WTC11 (cell line): ENCODE results near the gene SLC7A14. TPM values are rescaled to one million over a fixed set of nuclear protein-coding genes. Genes with fewer than 3 reads are reported as not detected.

ENCODE experiments used
- ATAC-seq: fragments of 200-7000 bp; cut with Tn5 transposase; 2 replicates; pipeline ENCODE4 v1.10.0; 2021; ENCODE audit warnings: mild to moderate bottlenecking, moderate library complexity
- CTCF ChIA-PET: fragments of 300-600 bp; sonication (Branson Sonifier 250); formaldehyde crosslinking; loops from one replicate; lab custom pipeline; 2021; ENCODE audit warnings: antibody characterized with exemption; lab: Charles Lee
- POLR2A ChIA-PET: fragments of 350-600 bp; sonication (Branson Sonifier 250); formaldehyde crosslinking; loops from one replicate; lab custom pipeline; 2021; ENCODE audit warnings: antibody characterized with exemption; lab: Charles Lee
- DNase-seq: peaks from one replicate; pipeline ENCODE4 v3.0.0; 2021; ENCODE audit warnings: low spot score
- H3K27ac Mint-ChIP-seq: 2 replicates; pipeline ENCODE4 v1.8.0; 2021; ENCODE audit warnings: mixed read lengths
- H3K27me3 Mint-ChIP-seq: 2 replicates; pipeline ENCODE4 v1.8.0; 2021; ENCODE audit warnings: low read depth, mild to moderate bottlenecking, moderate library complexity, mixed read lengths
- H3K36me3 Mint-ChIP-seq: 2 replicates; pipeline ENCODE4 v1.8.0; 2021; ENCODE audit warnings: mixed read lengths
- H3K4me1 Mint-ChIP-seq: 2 replicates; pipeline ENCODE4 v1.8.0; 2022; ENCODE audit warnings: mixed read lengths
- H3K4me3 Mint-ChIP-seq: 2 replicates; pipeline ENCODE4 v1.8.0; 2021; ENCODE audit warnings: mild to moderate bottlenecking, moderate library complexity, mixed read lengths
- H3K9me3 Mint-ChIP-seq: 2 replicates; pipeline ENCODE4 v1.8.0; 2021; ENCODE audit warnings: mixed read lengths
- FOXK1 ChIP-seq: sonication (generic); formaldehyde crosslinking; IDR thresholded peaks from 2 replicates; pipeline ENCODE4 v1.8.0; 2022; ENCODE audit warnings: mild to moderate bottlenecking, moderate library complexity, missing genetic modification reagents
- FOXP1 ChIP-seq: sonication (generic); formaldehyde crosslinking; IDR thresholded peaks from 2 replicates; pipeline ENCODE4 v1.8.0; 2022; ENCODE audit warnings: missing genetic modification reagents, mild to moderate bottlenecking, moderate library complexity, borderline replicate concordance
- FOXP4 ChIP-seq: sonication (generic); formaldehyde crosslinking; IDR thresholded peaks from 2 replicates; pipeline ENCODE4 v1.8.0; 2022; ENCODE audit warnings: mild to moderate bottlenecking, missing genetic modification reagents
- JAZF1 ChIP-seq: fragments of 250-450 bp; sonication (Bioruptor Pico); IDR thresholded peaks from 2 replicates; pipeline ENCODE4 v1.9.0; 2021; ENCODE audit warnings: moderate library complexity, mild to moderate bottlenecking, inconsistent platforms
- NFATC4 ChIP-seq: fragments of 250-450 bp; sonication (Bioruptor Pico); IDR thresholded peaks from 2 replicates; pipeline ENCODE4 v1.9.0; 2021; ENCODE audit warnings: mild to moderate bottlenecking
- PRDM15 ChIP-seq: sonication (generic); formaldehyde crosslinking; IDR thresholded peaks from 2 replicates; pipeline ENCODE4 v1.8.0; 2022; ENCODE audit warnings: missing genetic modification reagents
- RELA ChIP-seq: sonication (generic); formaldehyde crosslinking; IDR thresholded peaks from 2 replicates; pipeline ENCODE4 v1.8.1; 2022; ENCODE audit warnings: missing genetic modification reagents, mild to moderate bottlenecking, borderline replicate concordance
- SOX15 ChIP-seq: fragments of 250-450 bp; sonication (Bioruptor Pico); IDR thresholded peaks from 2 replicates; pipeline ENCODE4 v1.9.0; 2021; ENCODE audit warnings: mild to moderate bottlenecking
- TCF7 ChIP-seq: sonication (generic); formaldehyde crosslinking; IDR thresholded peaks from 2 replicates; pipeline ENCODE4 v1.8.0; 2022; ENCODE audit warnings: mild to moderate bottlenecking, low read depth, missing genetic modification reagents, moderate library complexity
- ZBTB21 ChIP-seq: sonication (generic); formaldehyde crosslinking; IDR thresholded peaks from 2 replicates; pipeline ENCODE4 v1.8.1; 2023; ENCODE audit warnings: mild to moderate bottlenecking, missing genetic modification reagents, borderline replicate concordance
- ZNF281 ChIP-seq: sonication (generic); formaldehyde crosslinking; IDR thresholded peaks from 2 replicates; pipeline ENCODE4 v1.8.0; 2023; ENCODE audit warnings: mild to moderate bottlenecking, missing genetic modification reagents
- total RNA-seq: library from RNA; stranded (reverse); gene quantifications from 3 replicates; pipeline ENCODE4 v1.2.3, GENCODE V29; 2021
- TF ChIP-seq, protein P1 (sequence below): sonication (generic); formaldehyde crosslinking; IDR thresholded peaks from 2 replicates; pipeline ENCODE4 v1.8.1; 2022; ENCODE audit warnings: low read depth, missing genetic modification reagents, borderline replicate concordance

The SLC7A14 gene
- total RNA-seq, 1 experiment from 2014 or later, result 0.68 TPM

- no peaks in the 10 kb centered on the region for H3K9me3 Mint-ChIP-seq
- ATAC-seq, result no peak
These were observed 20.4 kb downstream of the SLC7A14 start for GRCh38 chr3:170565495-170565894.

More at GRCh38 chr3:170565495-170565894, 20.4 kb downstream of the SLC7A14 start:
- no peaks in the 10 kb centered on the region; the same call in 1 of the 2 replicates for H3K36me3 Mint-ChIP-seq
- POLR2A ChIA-PET, result no interaction called here
- peaks cover 7% of the 10 kb centered on the region for H3K4me1 Mint-ChIP-seq
- CTCF ChIA-PET, result interaction anchor here (0.5 to 1.1 kb wide), 2 partner anchors 95 to 246 kb away, joined by 3 to 5 read pairs; no protein-coding TSS in a partner anchor
- TF ChIP-seq FOXP1 (CRISPR knock-in tag), result no peak
- no peak for TF ChIP-seq RELA (CRISPR knock-in tag)
- TF ChIP-seq NFATC4 (CRISPR knock-in tag), result no peak
- TF ChIP-seq JAZF1 (CRISPR knock-in tag), result no peak
- no peak for TF ChIP-seq TCF7
- no peak for TF ChIP-seq SOX15
- no peak for TF ChIP-seq ZBTB21 (CRISPR knock-in tag)
- TF ChIP-seq FOXP4 (CRISPR knock-in tag), result no peak
- no peak for TF ChIP-seq ZNF281 (CRISPR knock-in tag)
- TF ChIP-seq FOXK1, result no peak
- TF ChIP-seq PRDM15 (CRISPR knock-in tag), result no peak
- TF ChIP-seq, protein P1, sequence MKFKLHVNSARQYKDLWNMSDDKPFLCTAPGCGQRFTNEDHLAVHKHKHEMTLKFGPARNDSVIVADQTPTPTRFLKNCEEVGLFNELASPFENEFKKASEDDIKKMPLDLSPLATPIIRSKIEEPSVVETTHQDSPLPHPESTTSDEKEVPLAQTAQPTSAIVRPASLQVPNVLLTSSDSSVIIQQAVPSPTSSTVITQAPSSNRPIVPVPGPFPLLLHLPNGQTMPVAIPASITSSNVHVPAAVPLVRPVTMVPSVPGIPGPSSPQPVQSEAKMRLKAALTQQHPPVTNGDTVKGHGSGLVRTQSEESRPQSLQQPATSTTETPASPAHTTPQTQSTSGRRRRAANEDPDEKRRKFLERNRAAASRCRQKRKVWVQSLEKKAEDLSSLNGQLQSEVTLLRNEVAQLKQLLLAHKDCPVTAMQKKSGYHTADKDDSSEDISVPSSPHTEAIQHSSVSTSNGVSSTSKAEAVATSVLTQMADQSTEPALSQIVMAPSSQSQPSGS, result no peak
- TF ChIP-seq, all 79 proteins: peak for 0
- no peak overlapping the region for H3K27ac Mint-ChIP-seq
- DNase-seq, result no peak
- no peaks in the 10 kb centered on the region for H3K27me3 Mint-ChIP-seq
- H3K4me3 Mint-ChIP-seq, result no peak overlapping the region
